HG02938 (cell line): ENCODE results near the gene DGKH.

ENCODE experiments used
- ATAC-seq: cut with Tn5 transposase; IDR thresholded peaks from one replicate; pipeline ENCODE4 v1.9.1; 2021; ENCODE audit warnings: mild to moderate bottlenecking, moderate library complexity; ENCODE audit not compliant: unreplicated experiment

The DGKH gene

DNA sequence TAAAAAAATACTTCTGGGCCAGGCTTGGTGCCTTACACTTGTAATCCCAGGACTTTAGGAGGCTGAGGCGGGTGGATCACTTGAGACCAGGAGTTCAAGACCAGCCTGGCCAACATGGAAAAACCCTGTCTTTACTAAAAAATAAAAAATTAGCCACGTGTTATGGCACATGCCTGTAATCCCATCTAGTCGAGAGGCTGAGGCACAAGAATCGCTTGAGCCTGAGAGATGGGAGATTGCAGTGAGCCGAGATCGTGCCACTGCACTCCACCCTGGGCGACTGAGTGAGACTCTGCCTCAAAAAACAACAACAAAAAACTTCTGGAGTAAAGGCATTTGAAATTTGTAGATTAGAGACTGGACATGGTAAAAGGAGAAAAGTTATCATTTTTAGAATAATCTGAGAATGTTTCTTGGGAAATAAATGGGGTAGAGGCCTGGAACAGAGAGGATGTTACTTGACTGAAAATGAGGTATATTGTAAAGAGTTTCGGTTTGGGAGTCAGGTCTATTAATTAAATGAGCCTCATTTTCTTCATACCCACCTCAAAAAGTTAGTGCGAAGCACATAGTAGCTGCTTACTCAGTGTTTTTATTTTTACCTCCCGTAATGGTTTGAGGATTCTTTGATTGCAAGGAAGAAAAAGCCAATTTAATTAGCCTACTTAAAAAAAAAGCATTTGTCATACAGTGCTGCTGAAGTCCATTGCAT, 226.1 kb downstream of the DGKH start:
- ATAC-seq, result no peak

DNA sequence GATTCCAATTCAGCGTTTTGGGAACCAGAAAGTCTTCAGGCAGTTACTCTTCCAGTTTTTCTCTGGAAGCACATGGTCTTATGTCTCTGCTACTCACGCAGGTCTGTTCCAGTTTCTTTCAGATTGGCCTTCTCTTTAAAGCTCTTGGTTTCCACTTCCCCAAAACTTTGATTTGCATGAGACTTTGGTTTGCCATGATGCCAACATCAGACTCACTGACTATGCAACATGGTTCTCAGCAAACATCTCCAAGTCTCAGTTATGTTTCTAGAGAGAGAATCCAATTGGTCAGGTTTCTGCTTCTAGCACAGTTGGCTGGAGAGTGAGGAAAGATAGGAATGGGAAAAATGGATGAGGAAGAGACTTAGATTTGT, 226.6 kb downstream of the DGKH start:
- peak; percentile 37 for ATAC-seq

DNA sequence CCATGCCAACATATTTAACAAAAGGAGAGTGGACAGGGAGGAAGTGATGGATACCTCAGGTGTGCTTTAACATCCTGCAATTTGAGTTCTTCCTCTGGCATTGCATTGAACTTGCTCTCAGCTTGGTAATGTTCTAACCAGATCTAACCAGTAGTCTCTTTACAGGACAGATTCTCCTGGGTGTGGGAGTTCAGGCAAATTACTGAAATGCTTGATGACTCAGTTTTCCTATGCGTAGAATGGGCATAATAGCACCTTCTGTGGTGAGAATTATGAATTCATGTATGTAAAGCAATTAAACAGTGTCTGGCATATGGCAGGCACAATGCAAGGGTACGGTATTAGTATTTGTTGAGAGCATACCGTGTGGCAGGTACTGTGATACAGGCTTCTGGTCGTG, 227.1 kb downstream of the DGKH start:
- no peak for ATAC-seq

DNA sequence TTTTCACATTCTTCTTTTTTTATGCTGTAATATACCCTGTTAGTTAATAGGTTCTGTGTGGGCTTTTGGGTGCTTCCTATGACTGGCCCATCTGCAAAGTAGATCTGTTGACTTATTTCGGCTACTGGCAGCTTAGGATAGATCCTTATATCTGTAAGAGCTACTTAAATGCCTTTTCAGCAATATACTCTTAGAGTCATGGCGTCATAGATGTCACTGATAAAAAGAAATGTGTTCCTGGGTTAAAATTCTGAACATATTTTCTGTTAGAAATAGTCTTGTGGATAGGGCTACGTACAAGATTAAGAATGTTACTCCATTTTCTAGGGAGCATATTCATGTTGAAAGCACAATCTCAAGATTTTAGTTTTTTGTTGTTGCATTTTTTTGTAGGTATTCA, 228.2 kb downstream of the DGKH start:
- ATAC-seq, result no peak

DNA sequence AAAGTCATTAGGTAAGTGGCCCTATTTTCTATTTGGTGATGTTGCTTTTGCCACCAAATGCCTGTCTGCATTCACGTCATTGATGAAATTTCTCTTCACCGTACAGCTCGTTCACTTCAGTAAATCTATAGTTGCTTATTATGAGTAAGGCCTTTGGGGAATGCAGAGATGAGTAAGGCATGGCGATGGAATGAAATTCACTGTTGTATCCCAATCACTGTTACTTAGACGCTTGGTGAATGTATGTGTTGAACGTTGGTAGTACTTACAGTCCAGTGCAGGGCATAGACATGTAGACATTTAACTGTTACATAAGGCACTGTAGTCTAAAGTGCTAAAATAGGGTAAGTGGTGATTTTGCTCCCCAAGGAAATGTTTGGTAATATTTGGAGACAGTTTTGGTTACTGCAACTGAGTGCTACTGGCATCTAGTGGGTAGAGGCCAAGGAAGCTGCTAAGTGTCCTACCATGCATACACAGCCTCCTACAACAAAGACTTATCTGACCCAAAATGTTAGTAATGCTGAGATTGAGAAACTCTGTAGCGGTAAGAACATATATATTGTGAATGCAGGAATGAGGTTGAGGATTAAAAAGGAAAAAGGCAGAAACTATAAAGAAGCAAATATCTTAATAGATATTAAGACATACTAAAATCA, 229.3 kb downstream of the DGKH start:
- no peak for ATAC-seq

DNA sequence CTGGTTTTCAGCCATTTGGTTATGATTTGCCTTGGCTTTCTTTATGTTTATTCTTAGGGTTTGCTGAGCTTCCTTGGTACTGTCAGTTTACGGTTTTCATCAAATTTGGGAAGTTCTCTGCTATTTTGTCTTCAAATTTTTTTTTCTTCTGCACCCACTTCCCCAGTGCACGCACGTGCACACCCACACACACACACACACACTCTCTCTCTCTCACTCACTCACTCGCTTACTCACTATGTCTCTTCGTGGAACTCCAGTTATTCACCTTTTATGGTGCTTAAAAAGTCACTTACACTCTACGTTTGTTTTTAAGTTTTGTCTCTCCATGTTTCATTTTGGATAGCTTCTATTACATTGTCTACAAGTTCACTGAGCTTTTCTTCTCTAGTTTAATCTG, 230.6 kb downstream of the DGKH start:
- ATAC-seq, result no peak

DNA sequence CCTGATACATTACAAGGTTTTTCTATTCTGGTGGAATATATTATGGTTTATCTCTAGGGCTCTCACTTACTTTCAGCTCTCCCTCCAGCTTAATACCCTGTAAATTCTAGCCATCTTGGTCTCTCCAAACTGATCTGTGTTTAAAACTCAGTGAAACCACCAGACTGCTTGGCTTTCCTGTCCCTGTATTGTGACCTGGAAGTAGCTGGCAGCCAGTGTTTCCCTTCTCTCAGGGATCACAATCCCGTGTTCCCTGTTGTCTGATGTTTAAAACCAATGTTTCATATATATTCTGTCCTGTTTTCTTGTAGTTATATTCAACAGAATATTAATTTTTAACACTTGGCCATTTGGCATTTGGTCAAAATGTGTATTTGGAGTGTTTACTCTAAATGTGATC, 231.5 kb downstream of the DGKH start:
- ATAC-seq, result no peak

DNA sequence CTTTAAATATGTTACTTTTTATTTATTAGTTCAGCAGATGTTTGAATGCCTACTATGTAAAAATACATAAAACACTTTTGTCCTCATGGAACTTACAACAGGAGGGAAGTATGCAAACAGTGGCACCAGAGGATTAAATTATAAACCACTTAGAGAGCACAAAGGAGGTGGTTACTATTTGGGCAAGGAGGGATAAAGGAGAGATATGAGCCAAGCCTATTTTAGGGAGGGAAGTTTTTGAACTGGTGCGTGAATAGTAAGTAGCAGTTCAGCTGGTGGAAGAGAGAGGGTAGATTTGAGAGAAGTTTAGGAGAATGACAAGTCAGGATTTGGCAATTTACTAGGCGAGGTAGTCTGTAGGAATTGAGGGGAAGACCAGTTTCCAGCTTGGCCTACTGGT, 232.1 kb downstream of the DGKH start:
- ATAC-seq, result no peak

DNA sequence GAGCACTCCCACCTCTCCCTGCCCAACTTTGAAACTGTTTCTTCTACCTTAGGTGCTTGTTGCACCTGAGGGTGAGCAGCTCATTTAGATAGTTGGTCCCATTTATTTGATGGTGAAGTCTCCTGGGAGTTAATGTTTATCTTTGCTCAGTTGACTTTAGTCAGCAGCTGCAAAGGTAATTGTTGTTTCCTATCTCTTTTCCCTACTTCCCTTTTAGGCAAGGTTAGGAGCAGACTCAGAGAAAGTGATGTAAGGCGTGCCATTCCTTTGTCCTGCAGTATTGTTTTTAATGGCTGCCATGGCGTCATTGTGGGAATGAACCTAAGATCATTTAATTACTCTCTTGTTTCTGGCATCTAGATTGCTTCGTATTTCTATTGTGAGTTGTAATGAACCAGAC, 235.1 kb downstream of the DGKH start:
- ATAC-seq, result no peak

DNA sequence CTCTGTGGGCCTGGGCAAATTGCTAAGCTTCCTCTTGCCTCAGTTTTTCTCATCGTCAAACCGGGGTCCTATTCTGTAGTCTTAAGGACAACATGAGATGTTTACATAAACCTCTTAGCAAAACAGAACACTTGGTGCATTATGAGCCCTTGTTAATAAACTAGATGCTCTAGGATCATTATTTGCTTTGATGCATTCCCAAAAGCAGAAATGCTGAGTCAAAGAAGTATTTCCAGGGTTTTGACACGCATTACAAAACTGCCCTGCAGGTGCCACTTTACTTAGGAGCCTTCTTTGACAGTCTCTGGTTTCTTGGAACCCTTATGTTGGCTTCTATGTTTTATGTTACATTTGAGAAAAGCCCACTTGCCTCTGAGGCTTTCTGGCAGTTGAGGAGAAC, 235.6 kb downstream of the DGKH start:
- ATAC-seq, result no peak
